Measurements from ENCODE around the gene CYP11A1.

DNA sequence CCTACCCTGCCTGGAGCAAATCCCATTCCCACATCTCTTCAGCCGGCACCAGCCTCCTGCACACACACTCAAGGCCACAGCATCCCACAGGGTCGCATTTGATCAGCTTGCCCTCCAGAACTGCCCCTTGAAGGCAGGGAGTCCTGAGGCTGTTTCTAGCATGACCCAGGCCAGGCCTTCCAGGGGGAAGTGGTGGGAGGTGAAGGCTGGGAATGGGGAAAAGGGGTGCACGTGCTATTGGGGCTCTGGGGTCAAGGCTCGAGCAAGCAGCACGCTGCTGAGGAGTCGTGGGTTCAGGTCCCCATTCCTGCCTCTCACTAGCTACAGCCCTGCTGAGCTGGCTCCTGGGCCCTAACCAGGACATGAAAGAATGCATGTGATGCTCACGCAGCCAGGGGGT lies 41.4 kb upstream of the CYP11A1 start:
- TF ChIP-seq, protein P1, sequence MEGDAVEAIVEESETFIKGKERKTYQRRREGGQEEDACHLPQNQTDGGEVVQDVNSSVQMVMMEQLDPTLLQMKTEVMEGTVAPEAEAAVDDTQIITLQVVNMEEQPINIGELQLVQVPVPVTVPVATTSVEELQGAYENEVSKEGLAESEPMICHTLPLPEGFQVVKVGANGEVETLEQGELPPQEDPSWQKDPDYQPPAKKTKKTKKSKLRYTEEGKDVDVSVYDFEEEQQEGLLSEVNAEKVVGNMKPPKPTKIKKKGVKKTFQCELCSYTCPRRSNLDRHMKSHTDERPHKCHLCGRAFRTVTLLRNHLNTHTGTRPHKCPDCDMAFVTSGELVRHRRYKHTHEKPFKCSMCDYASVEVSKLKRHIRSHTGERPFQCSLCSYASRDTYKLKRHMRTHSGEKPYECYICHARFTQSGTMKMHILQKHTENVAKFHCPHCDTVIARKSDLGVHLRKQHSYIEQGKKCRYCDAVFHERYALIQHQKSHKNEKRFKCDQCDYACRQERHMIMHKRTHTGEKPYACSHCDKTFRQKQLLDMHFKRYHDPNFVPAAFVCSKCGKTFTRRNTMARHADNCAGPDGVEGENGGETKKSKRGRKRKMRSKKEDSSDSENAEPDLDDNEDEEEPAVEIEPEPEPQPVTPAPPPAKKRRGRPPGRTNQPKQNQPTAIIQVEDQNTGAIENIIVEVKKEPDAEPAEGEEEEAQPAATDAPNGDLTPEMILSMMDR (IDR thresholded peaks at IDR 0.05): no peak
- TF ChIP-seq EP300 (IDR thresholded peaks at IDR 0.05): no peak
- TF ChIP-seq POLR2AphosphoS5 (IDR thresholded peaks at IDR 0.05): no peak
- TF ChIP-seq POLR2A (IDR thresholded peaks at IDR 0.05): no peak

All from suprapubic skin (tissue), 4 donors.